Lower leg skin (tissue), 3 donors: ENCODE data around the gene RB1.

Experiments used
- CTCF ChIP-seq, 3 donors: fragments of 450-650 bp; IDR thresholded peaks; one replicate each; pipeline ENCODE4 v1.5.1; 2016; ENCODE audit warnings: antibody characterized with exemption in 3 of 3, mild to moderate bottlenecking in 3 of 3, moderate library complexity in 2 of 3
- POLR2A ChIP-seq, 2 donors: fragments of 450-650 bp; IDR thresholded peaks; one replicate each; pipeline ENCODE4 v1.6.1; 2016 to 2017; ENCODE audit warnings: antibody characterized with exemption in 2 of 2, mild to moderate bottlenecking in 1 of 2, moderate library complexity in 1 of 2

GRCh38 chr13:48400090-48400694, 96.6 kb downstream of the RB1 start:
- TF ChIP-seq POLR2A (IDR thresholded peaks at IDR 0.05) (no peak), CTCF (IDR thresholded peaks at IDR 0.05) (no peak)
